HG03196 (cell line): ENCODE results near the gene ERI3.

Experiments used
- ATAC-seq: cut with Tn5 transposase; IDR thresholded peaks from one replicate; pipeline ENCODE4 v1.9.1; 2021; ENCODE audit not compliant: unreplicated experiment

The ERI3 gene

DNA sequence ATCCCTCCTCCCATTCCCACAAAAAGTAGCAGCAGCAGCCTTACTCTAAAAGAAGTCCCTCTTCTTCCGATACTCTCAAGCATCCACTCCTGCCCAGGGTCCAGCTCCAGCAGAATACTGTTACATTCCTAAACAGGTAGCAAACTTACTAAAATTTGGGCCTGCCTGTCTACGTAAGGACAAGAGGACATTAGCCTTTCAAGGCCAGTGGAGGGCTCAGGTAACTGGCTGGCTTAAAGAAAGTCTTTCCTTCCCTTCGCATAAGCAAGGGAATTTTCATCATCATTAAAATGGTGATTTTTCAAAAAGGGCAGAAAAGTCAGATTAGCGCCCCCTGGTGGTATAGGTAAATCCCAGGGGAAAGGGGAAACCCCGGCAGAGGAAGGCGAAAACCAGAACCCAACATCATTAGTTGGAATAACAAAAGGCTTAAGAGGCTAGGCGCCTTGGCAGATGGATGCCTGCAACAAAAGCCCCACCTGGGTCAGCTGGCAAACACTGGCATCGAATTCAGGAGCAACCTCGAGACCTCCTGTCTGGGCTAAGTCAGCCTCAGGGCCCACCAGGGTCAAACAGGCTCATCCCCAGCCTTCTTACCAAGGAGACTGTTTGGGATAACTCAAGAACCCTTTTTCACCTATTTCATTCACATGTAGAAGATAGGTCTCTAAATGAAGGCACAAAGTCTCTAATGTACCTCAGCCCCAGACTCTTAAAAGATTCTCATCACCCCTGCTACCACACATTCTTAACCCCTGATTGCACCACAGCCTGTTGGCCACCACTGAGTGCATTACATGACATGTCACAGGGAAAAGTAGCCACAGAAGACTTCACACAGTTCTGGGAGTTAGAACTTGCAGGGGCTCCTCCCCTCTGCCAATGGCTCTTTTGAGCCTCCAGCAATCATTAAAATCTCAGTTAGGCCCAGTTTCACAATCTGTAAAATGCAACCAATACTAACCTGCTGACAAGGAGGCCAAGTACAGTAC, 36.7 kb downstream of the ERI3 start:
- no peak for ATAC-seq

DNA sequence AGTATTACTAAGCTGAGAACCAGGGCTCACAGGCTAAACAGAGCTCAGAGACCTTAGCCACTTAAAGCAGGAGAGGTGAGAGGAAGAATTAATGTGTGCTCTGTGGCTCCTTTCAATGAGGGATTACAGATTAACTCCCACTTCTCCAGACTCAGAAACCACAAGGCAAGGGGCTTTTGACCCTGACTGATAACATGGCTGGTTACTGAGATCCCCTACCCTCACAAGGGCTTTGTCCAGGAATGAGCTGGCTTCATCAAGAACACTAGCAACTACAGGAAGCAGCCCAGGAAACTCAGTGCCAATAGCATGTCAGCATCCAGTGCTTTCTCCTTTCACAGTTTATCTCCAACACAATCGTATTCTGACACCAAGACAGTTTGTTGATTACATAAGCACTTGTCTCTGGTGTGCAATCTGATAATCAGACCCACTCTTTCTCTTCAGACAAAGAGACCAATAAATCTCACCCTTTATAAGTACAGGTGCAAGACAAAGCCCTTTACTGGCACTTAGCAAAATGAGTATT, 38.8 kb downstream of the ERI3 start:
- no peak for ATAC-seq

DNA sequence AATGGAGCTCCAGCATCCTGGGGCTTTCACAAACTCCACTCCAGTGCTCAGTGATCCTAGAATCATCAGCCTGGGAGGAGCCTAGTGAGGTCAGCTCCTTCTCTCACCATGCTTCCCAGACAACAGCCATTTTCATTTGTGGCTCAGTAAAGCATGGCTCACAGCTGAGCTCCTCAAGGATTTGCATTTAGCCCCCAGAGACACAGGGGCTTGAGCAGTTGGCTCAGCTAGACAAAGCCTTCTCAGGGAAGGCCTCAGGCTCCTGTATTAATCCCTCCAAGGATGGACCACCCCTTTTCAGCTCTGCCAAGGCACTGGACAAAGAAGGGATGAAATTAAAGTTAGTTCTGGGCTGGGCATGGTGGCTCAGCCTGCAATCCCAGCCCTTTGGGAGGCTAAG, 39.5 kb downstream of the ERI3 start:
- ATAC-seq = no peak

DNA sequence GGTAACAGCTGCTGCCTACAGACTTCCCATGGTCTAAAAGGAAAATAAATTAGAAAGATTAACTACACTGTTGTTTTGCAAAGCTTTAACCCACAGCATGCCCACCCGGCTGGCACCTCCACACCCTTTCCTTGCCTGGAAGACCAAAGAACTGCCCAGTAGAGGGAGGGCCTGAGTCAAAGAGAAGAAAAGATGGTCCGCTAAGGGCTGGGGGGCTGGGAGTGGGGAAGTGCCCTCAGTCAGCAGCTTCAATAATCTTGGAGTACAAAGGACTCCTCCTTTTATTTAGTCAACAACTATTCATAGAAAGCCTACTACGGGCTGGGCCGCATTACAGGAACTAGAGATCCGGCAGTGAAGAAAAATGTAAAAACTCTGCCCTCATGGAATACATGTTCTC, 40.6 kb downstream of the ERI3 start:
- no peak for ATAC-seq

DNA sequence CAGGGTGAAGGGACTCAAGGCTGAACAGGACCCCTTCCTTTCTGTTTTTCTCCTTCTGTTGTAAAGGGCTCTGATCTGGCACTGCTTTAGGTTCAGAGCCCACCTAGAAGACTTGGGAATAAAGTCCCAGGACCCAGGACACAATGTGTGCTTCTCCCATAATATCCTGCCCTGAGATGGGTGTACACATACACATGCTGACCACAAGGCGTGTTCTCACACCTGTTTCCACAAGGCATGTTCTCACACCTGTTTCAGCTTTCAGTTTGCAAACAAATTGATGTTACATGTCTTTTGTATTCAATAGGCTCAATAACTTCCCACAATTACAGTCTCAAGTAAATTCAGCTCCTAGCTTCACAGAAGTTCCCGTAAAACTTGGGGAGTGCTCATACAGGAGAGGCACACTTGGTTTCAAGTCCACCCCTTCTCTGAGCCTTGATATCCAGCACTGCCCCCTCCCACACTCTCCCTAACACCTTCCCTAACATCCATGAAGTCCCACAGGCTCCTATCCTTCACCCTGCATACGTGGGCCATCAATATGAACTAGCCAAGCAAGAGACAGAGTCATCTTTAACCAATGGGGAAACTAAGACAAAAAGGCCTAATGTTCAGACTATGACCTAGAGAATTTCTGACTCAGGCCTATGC, 41.7 kb downstream of the ERI3 start:
- ATAC-seq = no peak

DNA sequence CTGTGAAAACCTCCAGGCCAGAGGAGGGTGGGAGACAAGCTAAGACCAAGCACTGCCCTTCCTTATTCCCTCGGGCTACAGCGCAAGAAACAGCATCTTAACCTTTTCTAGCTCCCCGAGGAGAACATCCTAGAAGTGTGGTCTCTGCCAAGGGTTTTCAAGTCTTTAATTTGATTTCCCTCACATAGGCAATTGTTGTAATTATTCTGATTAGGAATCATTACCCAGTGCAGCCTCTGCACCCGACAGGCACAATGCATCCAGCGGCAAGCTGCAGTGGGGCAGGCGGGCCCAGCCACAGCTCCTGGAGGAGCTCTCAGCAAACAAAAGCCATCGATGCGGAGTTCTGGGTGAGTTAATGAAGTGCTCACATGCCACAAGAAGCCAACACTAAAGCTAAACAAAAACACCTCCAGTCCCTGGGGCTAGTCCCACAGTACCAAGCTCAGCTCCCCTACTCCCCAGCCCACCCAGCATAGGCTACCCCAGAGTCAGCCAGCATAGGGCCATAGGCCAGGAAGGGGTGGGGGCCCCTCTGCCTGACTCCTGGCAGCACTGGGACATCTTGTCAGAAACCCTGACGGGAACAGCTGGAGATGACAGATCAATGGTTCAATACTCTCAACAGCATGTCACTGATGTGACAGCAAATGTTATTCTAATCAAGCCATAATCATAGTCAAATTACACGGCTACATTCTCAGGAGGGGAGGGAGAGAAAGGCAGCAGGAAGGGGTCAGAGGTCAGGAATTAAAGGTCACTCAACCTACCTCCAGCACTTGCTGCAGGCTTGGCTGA, 42.5 kb downstream of the ERI3 start:
- ATAC-seq = no peak

DNA sequence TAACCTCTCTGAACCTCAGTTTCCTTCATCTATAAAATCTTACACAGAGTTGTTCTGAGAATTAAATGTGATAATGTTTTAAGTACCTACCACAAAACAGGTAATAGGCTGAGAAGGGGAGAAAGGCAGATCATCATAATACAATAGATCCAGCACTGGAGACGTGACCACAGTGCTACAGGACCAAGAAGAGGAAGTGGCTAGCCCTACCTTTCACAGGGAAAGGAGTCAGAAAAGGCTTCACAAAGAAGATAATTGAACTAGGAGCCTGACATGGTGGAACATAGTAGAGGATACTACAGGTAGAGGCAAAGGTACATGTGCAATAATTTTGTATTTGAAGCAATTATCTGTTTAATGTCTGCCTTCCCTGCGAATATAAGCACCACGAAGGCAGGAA, 45.1 kb downstream of the ERI3 start:
- no peak for ATAC-seq

DNA sequence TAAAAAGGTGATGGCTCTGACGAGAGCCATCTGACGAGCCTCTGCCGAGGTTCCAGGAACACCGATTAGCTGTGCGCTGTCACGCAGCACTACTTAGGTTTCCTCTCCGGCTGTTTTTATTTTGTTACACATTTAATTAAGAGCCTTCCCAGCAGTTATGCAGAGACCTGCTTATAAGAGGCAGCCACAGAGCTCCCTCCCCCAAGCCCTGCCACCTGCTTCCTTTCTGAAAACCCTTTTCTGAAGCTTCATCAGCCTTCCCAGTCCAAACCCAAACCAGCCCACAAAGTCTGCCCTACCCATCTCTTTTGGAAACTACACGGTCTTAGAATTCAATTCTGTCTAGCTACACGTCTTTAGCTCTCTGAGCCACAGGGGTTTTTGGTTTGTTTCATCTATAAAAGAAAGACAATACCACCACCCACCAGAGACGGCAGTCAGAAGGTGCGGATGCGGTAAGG, 49.1 kb downstream of the ERI3 start:
- ATAC-seq = no peak

DNA sequence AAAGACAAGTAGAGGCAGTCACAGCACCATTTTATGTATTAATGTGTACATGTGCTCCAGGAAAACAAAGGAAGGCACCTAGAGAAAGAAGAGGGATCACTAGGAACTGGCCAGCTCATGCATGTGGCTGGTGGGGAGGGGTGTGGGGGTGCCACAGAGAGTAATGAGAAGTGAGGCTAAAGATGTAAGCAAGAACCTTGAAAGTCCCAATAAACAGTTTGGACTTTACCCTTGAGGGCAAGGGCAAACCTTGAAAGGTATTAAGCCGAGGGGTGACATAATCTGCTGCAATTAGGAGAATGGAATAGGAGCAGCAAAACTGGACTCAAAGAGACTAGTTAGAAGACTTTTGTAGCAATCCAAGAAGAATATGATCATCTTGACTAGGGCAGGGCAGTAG, 51.5 kb downstream of the ERI3 start:
- no peak for ATAC-seq

DNA sequence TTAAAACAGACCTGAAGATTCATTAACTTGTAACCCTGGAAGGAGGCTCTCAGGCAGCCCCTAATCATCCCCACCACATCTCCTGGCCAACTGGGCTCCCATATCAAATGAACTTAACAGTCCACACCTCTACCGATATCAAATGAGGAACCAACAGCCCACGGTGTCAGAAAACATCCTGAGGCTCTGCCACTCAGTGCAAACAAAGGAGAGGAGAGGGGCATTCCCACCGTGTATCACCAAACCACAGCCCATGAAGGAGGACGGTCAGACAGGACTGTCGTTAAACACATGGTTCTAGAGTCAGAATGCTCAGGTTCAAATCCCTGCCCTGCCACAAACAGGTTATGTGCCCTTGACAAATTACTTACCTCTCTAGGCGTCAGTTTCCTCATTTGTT, 52.5 kb downstream of the ERI3 start:
- ATAC-seq = no peak

DNA sequence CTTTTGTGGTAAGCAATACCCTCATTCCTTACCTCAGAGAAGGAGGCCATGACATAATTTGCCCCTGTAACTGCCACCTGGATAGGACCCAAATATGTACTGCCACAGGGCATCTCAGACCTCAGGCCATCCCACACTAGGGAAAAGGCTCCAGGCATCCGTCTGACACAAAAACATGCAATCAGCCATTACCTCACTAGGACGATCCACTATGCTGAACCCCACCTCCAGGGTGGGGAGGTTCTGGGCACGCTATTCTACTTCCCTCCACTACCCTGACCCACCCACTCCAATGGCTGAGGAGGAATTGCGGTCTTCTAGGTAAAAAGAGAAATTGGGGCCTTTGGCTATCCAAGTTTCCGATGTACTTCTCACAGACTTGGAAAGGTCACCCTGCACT, 53.6 kb downstream of the ERI3 start:
- ATAC-seq = no peak

DNA sequence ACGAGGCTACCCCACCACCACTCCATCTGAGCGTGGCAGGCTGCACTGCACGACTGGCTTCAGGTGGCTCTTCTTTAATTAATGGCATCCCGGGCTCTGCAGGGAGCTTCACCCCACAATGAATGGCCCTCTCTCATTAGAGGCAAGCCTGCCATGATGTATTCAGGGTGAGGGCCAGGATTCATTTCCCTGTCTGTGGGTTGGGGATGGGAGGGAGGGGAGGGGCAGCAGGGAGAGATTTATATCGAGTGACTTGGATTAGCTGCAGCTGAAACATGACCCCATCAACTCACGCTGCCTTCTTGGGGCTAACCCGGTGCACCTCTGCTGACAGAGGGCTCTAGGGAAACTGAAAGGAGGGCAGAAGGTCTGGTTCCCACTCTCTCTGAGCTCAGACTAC, 54.2 kb downstream of the ERI3 start:
- no peak for ATAC-seq

DNA sequence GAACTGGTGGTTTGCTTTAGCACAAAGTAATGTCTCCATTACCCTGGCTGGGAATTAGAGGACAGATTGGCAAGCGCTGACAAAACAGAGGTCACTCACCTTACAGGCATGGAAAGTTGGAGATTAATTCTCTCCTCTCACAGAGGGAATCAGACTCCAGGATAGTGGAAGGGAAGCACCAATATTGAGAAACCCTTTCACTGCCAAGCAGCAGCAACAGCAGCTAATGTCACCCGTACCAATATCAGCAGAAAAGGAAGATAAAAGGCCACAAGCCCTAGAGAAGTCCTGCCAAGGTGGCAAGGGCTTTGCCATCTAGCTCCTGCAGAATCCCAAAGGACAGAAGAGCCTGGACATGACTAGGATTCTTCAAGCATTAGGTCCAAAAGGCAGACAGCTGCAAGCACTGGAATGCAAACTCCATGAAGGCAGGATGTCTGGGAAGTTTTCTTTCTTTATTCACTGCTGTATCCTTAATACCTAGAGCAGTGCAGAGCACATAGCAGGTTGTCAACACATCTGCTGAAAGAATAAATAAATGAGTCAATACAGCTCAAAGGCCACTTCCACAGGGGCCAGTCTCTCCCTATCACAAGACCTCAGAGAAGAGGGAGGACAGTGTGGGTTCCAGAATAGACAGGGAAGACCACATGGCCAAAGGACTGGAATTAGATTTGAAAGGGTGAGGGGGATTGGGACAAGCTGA, 57.2 kb downstream of the ERI3 start:
- no peak for ATAC-seq

DNA sequence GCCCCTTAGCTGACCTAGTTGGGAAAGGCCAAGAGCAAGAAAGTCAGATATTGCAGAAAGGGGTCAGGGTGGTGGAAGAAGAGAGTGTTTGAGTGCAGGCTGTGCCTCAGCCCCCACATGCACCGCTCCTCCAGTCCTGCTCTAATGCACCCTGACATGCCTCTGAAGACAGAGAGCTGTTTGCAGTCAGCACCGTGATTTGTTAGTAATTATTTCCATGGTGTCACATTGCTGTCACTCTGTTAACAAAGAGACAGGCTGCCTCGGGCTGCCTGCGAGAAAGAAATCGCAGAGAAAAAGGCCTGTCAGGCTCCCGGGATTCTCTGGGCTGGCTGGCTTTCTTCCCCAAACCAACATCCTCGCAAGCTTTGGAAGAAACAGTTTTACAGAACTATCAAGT, 58.3 kb downstream of the ERI3 start:
- ATAC-seq = no peak

DNA sequence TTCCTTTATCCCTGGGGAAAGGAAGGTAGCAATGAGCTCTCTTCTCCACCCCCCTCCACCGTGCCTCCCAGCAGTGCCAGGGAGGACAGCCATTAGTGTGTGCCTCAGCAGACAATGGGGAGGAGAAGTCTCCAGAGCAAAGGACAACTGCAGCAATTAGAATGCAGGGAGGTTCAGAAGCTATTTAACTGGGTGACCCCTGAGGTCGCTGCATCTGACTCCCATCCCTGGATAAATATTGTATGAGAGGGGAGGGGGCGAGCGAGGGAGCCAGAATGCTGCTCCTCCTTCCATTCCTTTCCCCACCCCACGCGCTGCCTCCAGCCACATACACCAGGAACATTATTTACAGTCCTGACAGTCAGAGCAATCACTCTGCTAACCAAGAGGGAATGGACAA, 59.0 kb downstream of the ERI3 start:
- ATAC-seq = no peak

DNA sequence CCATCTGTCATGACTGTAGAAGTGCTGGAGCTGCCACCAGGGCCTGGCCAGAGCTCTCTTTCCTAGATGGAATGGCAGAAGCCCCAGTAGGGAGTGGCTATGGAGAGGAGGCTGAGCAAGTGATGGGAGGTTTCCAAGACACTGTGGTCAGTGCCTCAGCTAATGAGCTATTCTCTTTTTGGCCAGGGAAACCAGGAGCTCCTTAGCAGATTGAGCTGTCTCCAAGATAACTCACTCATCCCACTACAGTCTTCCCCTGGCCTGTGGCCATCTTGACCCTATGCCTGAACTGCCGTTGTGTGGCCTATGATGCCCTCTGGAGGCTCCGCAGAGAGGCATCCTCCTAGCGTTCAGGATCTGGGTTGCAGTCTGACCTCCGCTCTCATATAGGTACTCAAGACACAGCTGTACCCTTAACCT, 60.5 kb downstream of the ERI3 start:
- ATAC-seq = no peak

DNA sequence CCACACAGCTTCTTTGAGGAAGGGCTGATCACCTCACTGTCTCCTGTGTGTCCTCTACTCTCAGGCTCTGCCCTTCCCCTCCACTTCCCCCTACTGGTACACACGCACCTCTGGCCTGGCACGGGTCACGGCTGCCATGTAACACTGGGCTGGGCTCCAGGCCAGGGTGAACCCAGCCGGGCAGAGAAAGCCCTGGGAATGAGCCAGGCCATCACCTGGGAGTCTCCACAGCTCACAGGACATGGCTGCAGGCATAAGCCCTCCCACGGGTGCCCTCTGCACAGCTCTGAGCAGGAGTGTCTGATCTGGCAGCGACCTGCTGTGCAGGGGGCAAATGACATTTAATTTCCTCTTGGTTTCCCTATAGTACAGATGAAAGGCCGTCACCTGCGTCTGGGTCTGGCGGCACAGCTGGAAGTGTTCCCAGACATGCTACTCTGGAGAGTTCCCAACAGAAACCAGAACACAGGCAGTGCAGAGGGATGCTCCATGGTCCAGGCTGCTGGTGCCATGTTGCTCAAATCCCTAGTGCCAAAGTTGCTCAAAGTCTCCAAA, 61.2 kb downstream of the ERI3 start:
- ATAC-seq = no peak

DNA sequence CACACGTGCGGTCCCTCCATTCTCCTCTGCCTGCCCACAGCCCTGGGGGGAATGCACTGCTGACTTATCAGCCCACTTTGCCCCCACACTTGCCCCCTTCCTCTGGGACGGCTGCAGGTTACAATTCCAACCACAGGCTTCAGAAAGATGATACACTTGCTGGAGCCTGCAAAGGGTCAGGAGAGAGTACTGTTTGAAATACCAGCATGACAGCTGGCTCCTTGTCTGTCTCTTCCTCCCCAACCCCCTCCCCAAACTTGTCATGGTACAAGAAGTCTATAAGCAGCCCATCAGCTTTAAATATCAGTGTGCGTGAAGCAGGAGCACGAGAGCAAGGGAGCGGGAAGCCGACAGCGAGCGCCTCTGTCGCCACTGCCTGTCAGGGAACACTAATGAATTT, 62.4 kb downstream of the ERI3 start:
- ATAC-seq = no peak

DNA sequence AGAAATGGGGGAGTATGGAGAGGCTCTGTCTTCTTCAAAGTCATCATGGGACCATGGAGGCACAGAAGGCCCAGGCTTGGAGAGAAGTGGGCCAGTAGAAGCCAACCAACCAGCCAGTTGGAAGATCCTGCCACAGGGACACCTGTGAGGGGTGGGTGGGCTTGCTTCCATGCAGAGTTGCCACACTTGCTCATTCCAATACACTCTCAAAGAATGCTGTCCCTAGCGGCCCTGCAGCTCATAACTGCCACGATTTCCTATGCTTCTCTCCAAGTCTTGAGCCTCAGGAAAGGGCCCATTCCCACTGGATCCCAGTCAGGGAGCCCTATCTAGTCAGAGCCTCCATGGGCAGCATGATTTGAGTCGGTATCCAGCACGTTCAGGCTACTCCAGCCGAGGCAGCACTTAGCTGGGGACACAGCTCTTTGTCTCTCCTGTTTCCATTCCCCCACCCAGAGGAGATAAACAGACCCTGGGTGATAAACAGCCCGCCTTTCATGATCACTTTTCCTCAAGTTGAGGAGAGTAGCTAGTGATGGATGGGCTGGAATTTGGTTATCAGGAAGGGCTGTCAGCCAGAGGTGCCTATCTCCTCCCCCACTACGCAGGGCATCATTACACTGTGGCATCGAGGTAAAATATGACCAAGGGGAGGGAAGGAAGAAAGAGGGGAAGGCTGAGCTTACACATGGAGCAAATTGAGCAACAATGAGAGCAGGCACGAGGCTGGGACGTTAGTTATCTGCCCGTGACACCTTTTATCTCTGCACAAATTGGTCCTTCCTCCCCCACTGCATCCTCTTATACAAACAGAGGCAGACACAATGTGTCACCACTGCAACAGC, 64.6 kb downstream of the ERI3 start:
- ATAC-seq = no peak
